MM.1S (cell line): ENCODE data around the gene VPS25.

Experiments
- CTCF ChIP-seq: fragments of 300-600 bp; sonication (generic); IDR thresholded peaks from 2 replicates; pipeline ENCODE4 v1.5.1; 2016; ENCODE audit warnings: antibody characterized with exemption, low read length, mixed read lengths
- EZH2phosphoT487 ChIP-seq: fragments of 300-600 bp; sonication (generic); IDR thresholded peaks from 2 replicates; pipeline ENCODE4 v1.6.1; 2018; ENCODE audit warnings: antibody characterized with exemption, low read length

GRCh38 chr17:42783791-42784138 lies 10.5 kb downstream of the VPS25 start:
- TF ChIP-seq CTCF (no peak), EZH2phosphoT487 (no peak)
